NCI-H1436 (cell line): Measurements from ENCODE around the gene DMC1.
"Not testable (repeated sequence)": the region's sequence is repeated elsewhere in the genome, so short reads cannot be mapped to it uniquely, and the experiment has no call there.

ENCODE experiments used
- DNase-seq: peaks from one replicate; lab custom pipeline; 2025; lab: John Stamatoyannopoulos, UW

DMC1 gene

GRCh38 chr22:38569972-38570778, at the start of gene DMC1:
TSS of gene DMC1 (minus strand) at chr22:38570183. CDS start at chr22:38568256, 1,927 bp downstream.
- peak; percentile 98 for DNase-seq

DNA sequence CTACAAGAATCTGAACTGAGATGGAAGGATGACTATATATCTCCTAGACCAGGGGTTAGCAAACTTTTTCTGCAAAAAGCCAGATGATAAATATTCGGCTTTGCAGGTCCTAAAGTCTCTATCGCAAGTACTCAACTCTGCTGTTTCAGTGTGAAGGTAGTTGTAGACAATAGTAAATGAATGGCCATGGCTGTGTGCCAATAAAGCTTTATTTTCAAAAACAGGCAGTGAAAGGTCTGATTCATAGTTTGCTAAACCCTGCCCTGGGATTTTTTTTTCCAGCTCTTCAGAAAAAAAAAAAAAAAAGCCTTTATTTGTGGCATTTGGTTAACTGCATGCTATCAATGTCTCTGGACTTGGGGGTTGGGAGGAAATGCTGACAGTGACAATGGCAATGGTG, 48.7 kb upstream of the DMC1 start:
- DNase-seq: no peak

DNA sequence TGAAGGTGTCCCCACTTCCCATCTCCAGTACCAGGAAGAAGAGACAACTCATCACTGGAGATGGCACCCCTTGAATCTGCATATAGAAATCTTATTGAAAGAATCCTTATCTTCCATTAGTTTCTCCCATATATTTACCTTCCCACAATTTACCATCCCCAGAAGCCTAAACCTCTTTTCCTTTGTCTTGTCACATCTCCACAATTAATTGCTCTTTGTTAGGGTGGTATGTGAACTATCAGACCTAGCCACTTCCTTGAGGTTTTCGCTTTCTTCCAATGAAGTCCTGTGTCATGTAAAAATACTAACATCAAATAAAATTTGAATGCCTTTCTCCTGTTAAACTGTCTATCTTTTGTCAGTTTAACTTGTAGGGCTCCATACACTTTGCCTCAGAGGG, 48.3 kb upstream of the DMC1 start:
- DNase-seq: no peak

DNA sequence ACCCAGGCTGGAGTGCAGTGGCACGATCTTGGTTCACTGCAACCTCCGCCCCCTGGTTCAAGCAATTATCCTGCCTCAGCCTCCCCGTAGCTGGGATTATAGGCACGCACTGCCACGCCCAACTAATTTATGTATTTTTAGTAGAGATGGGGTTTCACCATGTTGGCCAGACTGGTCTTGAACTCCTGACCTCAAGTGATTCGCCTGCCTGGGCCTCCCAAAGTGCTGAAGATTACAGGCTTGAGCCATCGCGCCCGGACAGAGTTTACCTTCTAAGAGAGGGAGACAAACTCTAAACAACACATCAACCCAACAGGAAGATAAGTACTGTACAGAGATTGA, 45.1 kb upstream of the DMC1 start:
- not testable (repeated sequence) for DNase-seq

DNA sequence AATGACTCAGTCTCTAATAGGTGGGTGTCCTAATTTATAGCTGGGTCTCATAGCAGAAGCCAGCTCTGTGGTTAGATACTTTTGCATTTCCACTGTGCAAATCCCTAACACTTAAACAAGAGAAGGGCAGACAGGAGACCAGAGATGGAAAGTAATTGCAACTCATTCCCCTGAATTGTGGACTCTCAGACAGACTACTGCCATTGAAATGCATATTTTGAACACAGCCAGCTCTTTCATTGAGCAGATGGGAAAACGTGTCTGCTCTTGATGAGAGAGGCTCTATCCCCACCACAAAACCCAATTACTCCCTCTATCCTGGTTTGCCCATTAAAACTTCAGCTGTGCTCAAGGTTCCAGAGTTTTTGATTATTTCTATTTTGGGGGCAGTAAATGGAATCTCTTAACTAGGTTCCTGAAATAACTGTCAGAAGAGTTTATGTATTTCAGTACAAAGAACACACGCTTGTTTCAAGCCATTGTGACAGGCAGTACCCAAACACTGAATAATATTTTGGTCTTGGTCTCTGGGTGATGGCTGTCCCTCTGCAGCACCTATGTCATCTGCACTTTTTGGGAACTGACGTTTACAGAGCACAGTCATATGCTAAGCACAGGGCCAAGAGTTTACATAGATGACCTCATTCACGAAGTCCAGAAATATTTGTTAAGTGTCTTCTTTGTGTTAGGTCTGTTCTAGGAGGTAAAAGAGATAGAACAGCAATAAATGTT, 44.5 kb upstream of the DMC1 start:
- DNase-seq: no peak

- DNase-seq: no peak
Measured at GRCh38 chr22:38613588-38613987, 43.6 kb upstream of the DMC1 start.

DNA sequence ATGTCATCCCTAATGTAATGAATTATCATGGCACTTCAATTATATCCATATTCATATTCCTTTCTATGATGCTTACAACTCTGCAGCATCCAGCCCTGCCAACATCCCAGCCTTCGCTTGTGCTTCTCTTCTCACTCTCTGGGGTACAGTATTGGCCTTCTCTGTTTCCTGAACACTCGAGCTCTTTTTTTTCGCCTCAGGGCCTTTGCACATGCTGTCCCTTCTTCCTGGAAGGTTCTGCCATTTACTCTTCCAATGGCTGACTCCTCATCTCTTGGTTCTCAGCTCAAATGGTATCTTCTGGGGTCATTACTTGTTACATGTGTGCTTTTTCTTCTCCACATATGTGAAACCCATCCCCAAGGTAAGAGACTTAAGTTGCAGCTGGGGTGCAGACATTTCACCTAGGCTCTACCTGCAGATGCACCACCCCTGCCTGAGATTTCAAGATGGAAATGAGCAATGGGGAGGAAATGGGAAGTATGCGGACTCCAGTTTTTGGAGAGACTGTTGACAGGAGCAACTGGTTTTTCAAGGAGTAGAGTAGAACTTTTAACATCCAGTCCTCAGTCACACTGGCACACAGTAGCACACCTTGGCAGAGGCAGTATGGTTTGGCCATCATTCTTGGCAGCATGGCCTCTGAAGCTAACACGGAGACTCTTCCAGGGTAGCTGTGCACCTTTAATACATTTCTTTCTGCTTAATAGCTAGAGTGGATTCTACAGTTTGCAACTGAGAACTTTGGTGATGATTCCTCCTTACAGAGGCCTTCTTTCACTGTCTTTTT, 42.4 kb upstream of the DMC1 start:
- no peak for DNase-seq

DNA sequence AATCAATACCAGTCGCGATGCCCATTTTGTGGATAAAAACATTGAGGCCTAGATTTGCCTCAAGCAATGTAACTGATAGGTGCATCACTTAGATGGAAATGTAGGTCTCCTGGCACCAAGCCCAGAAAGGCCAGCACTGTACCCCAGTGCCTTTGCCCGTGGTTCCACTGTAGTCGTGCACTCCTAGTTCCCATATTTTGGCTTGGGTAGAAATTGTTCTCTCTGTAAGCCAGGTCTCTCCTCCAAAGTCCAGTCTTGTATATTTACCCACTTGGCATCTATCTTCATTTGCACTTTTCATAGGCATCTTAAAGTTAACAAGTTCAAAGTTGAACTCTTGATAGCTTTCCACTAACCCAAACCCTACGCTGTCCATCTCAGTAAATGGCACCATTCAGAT, 41.6 kb upstream of the DMC1 start:
- DNase-seq: no peak

DNA sequence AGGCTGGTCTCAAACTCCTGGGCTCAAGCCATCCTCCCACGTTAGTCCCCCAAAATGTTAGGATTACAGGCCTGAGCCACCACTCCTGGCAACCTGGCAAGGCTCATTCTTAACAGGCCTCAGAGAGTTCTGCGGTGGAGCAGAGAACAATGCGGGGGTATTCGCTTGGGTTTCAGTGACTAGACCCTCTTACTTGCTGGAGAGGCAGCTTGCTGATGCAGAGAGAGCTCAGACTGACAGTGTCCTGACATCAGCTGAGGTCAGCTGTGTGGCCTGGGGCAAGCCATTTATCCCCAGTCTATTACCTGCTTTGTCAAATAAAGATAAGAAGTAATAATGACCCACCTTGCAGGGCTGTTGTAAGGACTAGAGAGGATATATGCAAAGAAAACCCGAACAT, 40.3 kb upstream of the DMC1 start:
- no peak for DNase-seq

- no peak for DNase-seq
Measured at GRCh38 chr22:38608992-38609750, 39.2 kb upstream of the DMC1 start.

DNA sequence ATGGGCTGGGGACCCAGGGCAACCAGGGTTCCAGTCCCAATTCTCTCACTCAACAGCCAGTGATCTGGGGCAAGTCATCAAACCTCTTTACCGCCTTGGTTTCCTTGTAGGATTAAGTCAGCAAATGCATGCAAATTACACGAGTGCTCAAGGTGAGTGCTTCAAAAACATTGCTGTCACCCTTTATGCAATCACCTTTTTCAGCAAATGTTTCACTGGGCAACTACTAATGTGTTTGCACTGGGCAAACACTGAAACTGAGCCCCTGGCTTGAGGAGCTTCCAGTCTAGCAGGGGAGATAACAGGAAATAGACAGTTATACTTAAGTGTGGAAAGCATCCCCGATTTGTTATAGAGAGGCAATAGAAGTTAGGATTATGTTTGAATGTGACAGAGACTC, 37.7 kb upstream of the DMC1 start:
- DNase-seq: no peak

DNA sequence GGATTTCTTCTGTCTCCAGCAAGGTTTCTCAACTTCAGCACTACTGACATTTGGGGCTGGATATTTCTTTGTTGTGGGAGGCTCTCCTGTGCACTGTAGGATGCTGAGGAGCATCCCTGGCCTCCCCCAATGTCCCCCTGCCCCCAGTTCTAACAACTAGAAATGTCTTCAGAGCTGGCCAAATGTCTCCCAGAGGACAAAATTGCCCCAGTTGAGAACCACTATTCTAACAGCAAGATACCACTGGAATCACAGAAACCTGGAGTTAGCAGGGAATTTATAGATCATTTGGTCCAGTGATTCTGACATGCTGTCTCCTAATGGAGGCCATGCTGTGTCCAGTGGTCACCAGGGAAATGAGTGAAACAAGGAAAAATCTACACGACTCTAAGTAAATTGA, 32.2 kb upstream of the DMC1 start:
- DNase-seq: no peak

GRCh38 chr22:38601221-38601764, 31.3 kb upstream of the DMC1 start:
- no peak for DNase-seq

DNA sequence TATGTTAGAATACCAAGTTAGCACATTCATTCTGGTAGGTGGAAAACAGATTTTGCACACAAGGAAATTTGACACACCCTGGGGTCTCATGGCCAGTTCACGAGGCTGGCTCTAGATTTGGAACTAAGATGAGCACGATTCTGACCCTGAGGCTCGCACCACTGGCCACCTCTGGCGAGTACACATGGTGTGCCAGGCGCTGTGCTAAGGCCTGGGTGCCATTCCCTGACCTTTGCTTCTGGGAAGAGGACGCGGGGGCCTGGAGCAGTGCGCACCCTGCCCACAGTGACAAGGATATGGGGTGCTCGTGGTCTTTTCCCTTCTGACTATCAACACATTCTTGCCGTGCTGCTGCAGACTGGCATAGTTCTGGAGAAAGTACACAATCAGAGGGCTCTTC, 29.5 kb upstream of the DMC1 start:
- DNase-seq: no peak

DNA sequence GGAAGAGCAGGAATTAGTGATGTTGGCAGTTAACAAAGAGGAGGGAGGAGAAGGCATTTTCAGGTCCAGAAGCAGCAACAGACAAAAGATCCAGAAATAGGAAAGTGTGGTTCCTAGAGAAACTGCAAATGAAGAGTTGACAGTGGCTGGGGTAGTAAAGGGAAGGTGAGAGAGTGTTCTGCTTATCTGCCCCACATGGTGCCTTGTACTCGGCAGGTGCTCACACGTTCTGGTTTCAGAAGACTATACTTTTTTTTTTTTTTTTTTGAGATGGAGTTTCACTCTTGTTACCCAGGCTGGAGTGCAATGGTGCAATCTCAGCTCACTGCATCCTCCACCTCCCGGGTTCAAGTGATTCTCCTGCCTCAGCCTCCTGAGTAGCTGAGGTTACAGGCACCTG, 12.9 kb upstream of the DMC1 start:
- DNase-seq: not testable (repeated sequence)

DNA sequence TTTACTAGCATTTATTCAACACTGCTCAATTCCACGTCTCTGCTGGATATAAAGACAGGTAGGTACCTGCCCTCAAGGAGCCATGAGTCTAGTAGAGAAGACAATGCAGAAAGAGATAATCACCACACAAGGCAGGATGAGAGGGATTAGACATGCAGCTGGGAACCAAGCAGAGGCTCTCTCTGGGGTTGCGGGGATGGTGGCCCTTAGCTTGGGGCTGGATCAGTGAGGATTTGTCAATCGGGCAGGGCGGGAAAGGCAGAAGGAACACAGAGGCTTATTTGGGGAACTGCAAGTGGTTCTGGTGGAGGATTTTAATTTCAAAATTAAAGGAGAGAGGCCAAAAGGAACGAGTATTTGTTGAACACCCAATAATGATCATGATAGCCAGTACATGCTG, 8.5 kb upstream of the DMC1 start:
- no peak for DNase-seq

- peak; percentile 36 for DNase-seq
Measured at GRCh38 chr22:38572065-38572464, 2.1 kb upstream of the DMC1 start.

GRCh38 chr22:38570779-38571364, 889 bp upstream of the DMC1 start:
- peak; percentile 8 for DNase-seq

- DNase-seq: peak; percentile 11
Measured at GRCh38 chr22:38569181-38569971, 607 bp downstream of the DMC1 start.

DNA sequence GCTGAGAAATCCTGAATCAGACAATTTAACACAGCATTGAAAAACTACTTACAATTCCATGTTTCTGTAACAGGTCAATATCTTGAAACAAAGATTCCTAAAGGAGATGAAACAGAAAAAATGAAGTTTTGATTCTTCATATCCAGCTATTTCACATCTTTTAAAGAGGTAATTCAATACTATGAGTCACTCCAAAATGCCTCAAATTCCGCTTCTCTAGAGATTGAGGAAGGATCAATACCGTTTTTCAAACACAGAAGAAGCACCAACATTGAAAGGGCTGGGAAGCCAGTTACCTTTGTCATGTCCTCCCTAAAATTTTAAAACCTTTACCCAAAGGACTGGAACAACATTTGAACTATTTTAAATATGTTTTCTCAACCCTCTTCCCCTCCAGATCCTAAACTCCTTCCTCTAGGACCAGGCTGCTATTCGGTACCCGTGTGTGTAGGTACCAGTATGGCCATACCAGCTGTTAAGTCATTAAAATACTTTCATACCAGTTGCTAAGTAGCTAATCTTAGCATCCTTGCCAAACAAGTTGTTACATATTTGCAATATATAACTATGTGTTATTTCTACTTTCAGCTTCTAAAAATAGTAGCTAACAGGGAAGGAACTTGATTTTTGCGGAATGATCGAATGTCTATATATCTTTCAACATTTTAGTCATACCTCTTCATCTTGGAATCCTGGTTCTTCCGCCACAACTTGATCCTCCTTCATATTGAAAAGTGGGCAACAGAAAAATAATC, 2.3 kb downstream of the DMC1 start:
- DNase-seq: no peak
